GM12878 (cell line): ENCODE measurements around the gene RYR2. TPM values are rescaled to one million over a fixed set of nuclear protein-coding genes. Genes with fewer than 3 reads are reported as not detected.

Experiments
- ATAC-seq: fragments of 200-7000 bp; cut with Tn5 transposase; 3 replicates; pipeline ENCODE4 v1.9.1; 2020; ENCODE audit warnings: mild to moderate bottlenecking, moderate library complexity
- BruUV-seq: library from RNA; stranded (reverse); fragments of 400-500 nt; replicated peaks from 2 replicates; lab custom pipeline; 2021; lab: Mats Ljungman, UMichigan
- CTCF ChIA-PET: fragments of 300-600 bp; sonication (Branson Sonifier 250); formaldehyde crosslinking; extraction: SDS; loops from one replicate; lab custom pipeline; 2021; ENCODE audit warnings: inconsistent platforms; lab: Yijun Ruan, JAX
- POLR2A ChIA-PET: fragments of 350-600 bp; formaldehyde crosslinking; extraction: SDS; loops from one replicate; lab custom pipeline; 2021; ENCODE audit warnings: inconsistent platforms; lab: Charles Lee
- RAD21 ChIA-PET: fragments of 300-600 bp; sonication (Branson Sonifier 250); formaldehyde crosslinking; loops from one replicate; lab custom pipeline; 2023; ENCODE audit warnings: antibody characterized with exemption; ENCODE audit not compliant: unreplicated experiment; lab: Charles Lee
- SMC1A ChIA-PET: fragments of 300-600 bp; sonication (Branson Sonifier 250); formaldehyde crosslinking; loops from one replicate; lab custom pipeline; 2023; ENCODE audit not compliant: unreplicated experiment, uncharacterized antibody; lab: Charles Lee
- DNase-seq: peaks from one replicate; pipeline ENCODE4 v3.0.0-alpha.2; 2011; ENCODE audit warnings: low read depth, low spot score
- FAIRE-seq: peaks from 3 replicates; lab custom pipeline; 2011; peaks lifted over from hg19 to GRCh38; lab: Jason Lieb, UNC
- H2AFZ ChIP-seq: 2 replicates; pipeline ENCODE4 v1.6.0; 2011; ENCODE audit warnings: low read depth, low read length, control low read depth; ENCODE audit not compliant: control insufficient read depth
- H3K27ac ChIP-seq: 2 replicates; pipeline ENCODE4 v1.5.1; 2011; ENCODE audit warnings: control low read depth; ENCODE audit not compliant: control insufficient read depth, insufficient read depth
- H3K27me3 ChIP-seq, 2 experiments: replicated peaks in 1 of 2; 2 replicates each; pipeline versions ENCODE4 v1.6.0 to v1.6.1; 2011; ENCODE audit warnings: low read length in 1 of 2; ENCODE audit not compliant: control insufficient read depth in 2 of 2, insufficient read depth in 2 of 2
- H3K36me3 ChIP-seq, 2 experiments: 2 replicates each; pipeline ENCODE4 v1.5.1; 2011; ENCODE audit warnings: low read length in 1 of 2; ENCODE audit not compliant: control insufficient read depth in 2 of 2, insufficient read depth in 2 of 2
- H3K4me1 ChIP-seq: 2 replicates; pipeline ENCODE4 v1.6.1; 2011; ENCODE audit warnings: mild to moderate bottlenecking, low read length, moderate library complexity, mixed read lengths; ENCODE audit not compliant: control insufficient read depth, insufficient read depth
- H3K4me2 ChIP-seq: 2 replicates; pipeline ENCODE4 v1.6.0; 2011; ENCODE audit warnings: control low read depth; ENCODE audit not compliant: control insufficient read depth, insufficient read depth
- H3K4me3 ChIP-seq: fragments of 200-600 bp; sonication (generic); 2 replicates; pipeline ENCODE4 v1.5.1; 2016
- H3K79me2 ChIP-seq: 2 replicates; pipeline ENCODE4 v1.6.0; 2011; ENCODE audit warnings: low read length; ENCODE audit not compliant: control insufficient read depth, insufficient read depth
- H3K9ac ChIP-seq: 2 replicates; pipeline ENCODE4 v1.8.0; 2011; ENCODE audit warnings: low read length, control low read depth, mixed read lengths; ENCODE audit not compliant: control insufficient read depth, insufficient read depth
- H3K9me3 ChIP-seq: replicated peaks from 3 replicates; pipeline ENCODE4 v1.5.1; 2011; ENCODE audit warnings: mild to moderate bottlenecking, low read length; ENCODE audit not compliant: control insufficient read depth, insufficient read depth
- H4K20me1 ChIP-seq: 2 replicates; pipeline ENCODE4 v1.6.0; 2011; ENCODE audit not compliant: control insufficient read depth, insufficient read depth
- ATF3 ChIP-seq: IDR thresholded peaks from 2 replicates; pipeline ENCODE4 v1.6.1; 2011; ENCODE audit warnings: low read depth, mild to moderate bottlenecking, low read length, moderate library complexity, borderline replicate concordance; ENCODE audit errors: extremely low read depth
- FOXM1 ChIP-seq: IDR thresholded peaks from 2 replicates; pipeline ENCODE4 v1.6.1; 2012; ENCODE audit warnings: low read depth, mild to moderate bottlenecking, inconsistent platforms, low read length, moderate library complexity
- HCFC1 ChIP-seq: fragments of 150-350 bp; IDR thresholded peaks from 2 replicates; pipeline ENCODE4 v1.6.1; 2014; ENCODE audit warnings: low read length
- HDGF ChIP-seq: fragments of 450-650 bp; IDR thresholded peaks from 2 replicates; pipeline ENCODE4 v1.6.1; 2016; ENCODE audit warnings: antibody characterized with exemption
- HSF1 ChIP-seq: fragments of 150-350 bp; IDR thresholded peaks from 2 replicates; pipeline ENCODE4 v1.6.1; 2014; ENCODE audit warnings: mild to moderate bottlenecking, low read depth, low read length
- MTA3 ChIP-seq: IDR thresholded peaks from 2 replicates; pipeline ENCODE4 v1.6.1; 2012; ENCODE audit warnings: low read length, inconsistent platforms, borderline replicate concordance
- MYC ChIP-seq: IDR thresholded peaks from 2 replicates; pipeline ENCODE4 v1.6.1; 2011; ENCODE audit warnings: mild to moderate bottlenecking, low read length, moderate library complexity, inconsistent platforms; ENCODE audit not compliant: insufficient read depth, insufficient replicate concordance, insufficient read length, severe bottlenecking
- POLR2AphosphoS2 ChIP-seq: IDR thresholded peaks from 2 replicates; pipeline ENCODE4 v1.6.1; 2011; ENCODE audit warnings: low read depth, mild to moderate bottlenecking, low read length, improper control_type of control experiment, moderate library complexity
- POLR2AphosphoS5 ChIP-seq: IDR thresholded peaks from 2 replicates; pipeline ENCODE4 v1.6.1; 2011; ENCODE audit warnings: mild to moderate bottlenecking, low read length, inconsistent platforms
- PRDM15 ChIP-seq: fragments of 450-650 bp; formaldehyde crosslinking; IDR thresholded peaks from 2 replicates; pipeline ENCODE4 v1.4.0; 2020; ENCODE audit warnings: mild to moderate bottlenecking, moderate library complexity
- TCF7 ChIP-seq: IDR thresholded peaks from 2 replicates; pipeline ENCODE4 v1.6.1; 2014; ENCODE audit warnings: antibody characterized with exemption, borderline replicate concordance
- ZBED1 ChIP-seq: IDR thresholded peaks from 2 replicates; pipeline ENCODE4 v1.6.1; 2016; ENCODE audit warnings: borderline replicate concordance
- ZBTB40 ChIP-seq: fragments of 450-650 bp; IDR thresholded peaks from 2 replicates; pipeline ENCODE4 v1.6.1; 2016; ENCODE audit warnings: mild to moderate bottlenecking, moderate library complexity, borderline replicate concordance
- WGBS: methylation state at CpG from one replicate; pipeline ENCODE4 v1.1.6; 2016; ENCODE audit warnings: low lambda C conversion rate; ENCODE audit not compliant: insufficient replicate concordance, insufficient coverage; ENCODE audit errors: missing lambda C conversion rate; 5-methylcytosine and 5-hydroxymethylcytosine counted together
- in situ Hi-C: fragments of 300-500 bp; cut with MboI; formaldehyde crosslinking; loops from 9 replicates; pipeline ENCODE4 v1.14.3; 2018; ENCODE audit warnings: mixed read lengths
- intact Hi-C: fragments of 100-400 bp; cut with micrococcal nuclease; formaldehyde crosslinking; loops from one replicate; pipeline ENCODE4 v1.14.2; 2022; ENCODE audit not compliant: unreplicated experiment
- polyA plus RNA-seq, 11 experiments: library from polyadenylated mRNA; depleted of rRNA in 4 of 11; unstranded in 6 of 11; stranded (reverse) in 5 of 11; fragments of >200 nt; fragmentation: Nextera tagmentation in 4 of 11; fragmentation: Illumina TruSeq in 1 of 11; extraction: Ambion mirVana in 4 of 11; extraction: Trizol in 1 of 11; gene quantifications; 1 replicate in 1 of 11; 2 replicates in 10 of 11; pipeline versions ENCODE4 v1.2.1 to v1.2.3, GENCODE V29; 2011 to 2016; ENCODE audit warnings: inconsistent platforms in 2 of 11, missing spikeins in 2 of 11, low read depth in 1 of 11
- total RNA-seq, 4 experiments: library from RNA; depleted of rRNA in 3 of 4; stranded (reverse); fragments of >200 nt in 3 of 4; fragmentation: Illumina TruSeq in 1 of 4; extraction: Trizol in 1 of 4; gene quantifications; 2 replicates each; pipeline versions ENCODE4 v1.2.1 to v1.2.3, GENCODE V29; 2013 to 2021

RYR2 gene
- total and polyA plus RNA-seq, 10 of the 15 experiments (the other 5 are each of a cell fraction or from before 2014, with no cell fraction given) = 0.01 to 0.04 TPM; not detected in 8

- Histone ChIP-seq H3K9ac (no peak overlapping the region), H3K27me3 (no peaks in the 10 kb centered on the region), H3K79me2 (no peaks in the 10 kb centered on the region), H3K36me3 (no peaks in the 10 kb centered on the region), H2AFZ (no peak overlapping the region), H4K20me1 (no peaks in the 10 kb centered on the region), H3K9me3 (no peaks in the 10 kb centered on the region), H3K27ac (no peak overlapping the region), H3K4me2 (no peak overlapping the region), H3K4me3 (no peak overlapping the region), H3K4me1 (no peaks in the 10 kb centered on the region)
- FAIRE-seq (no peak), DNase-seq (no peak), ATAC-seq (no peak)
- WGBS = 15% methylated on average over 5 of the region's 5 CpGs
- BruUV-seq = no TSS peak
- in situ Hi-C loops = no loop called here
- CTCF ChIA-PET = no interaction called here
- SMC1A ChIA-PET = no interaction called here
- POLR2A ChIA-PET = no interaction called here
- intact Hi-C loops = no loop called here
- RAD21 ChIA-PET = no interaction called here
- TF ChIP-seq FOXM1 (no peak), POLR2AphosphoS5 (no peak), HDGF (no peak), MYC (no peak), POLR2AphosphoS2 (no peak), PRDM15 (CRISPR knock-in tag) (no peak), ATF3 (no peak), MTA3 (no peak), ZBED1 (no peak), ZBTB40 (no peak), HCFC1 (no peak), TCF7 (no peak), HSF1 (no peak)
Measured at GRCh38 chr1:237700181-237700580, 658.2 kb downstream of the RYR2 start.
